Choroid plexus epithelial cell (primary cell): Measurements from ENCODE around the gene PRKG1.

ENCODE experiments used
- DNase-seq: peaks from one replicate; pipeline ENCODE4 v3.0.0-alpha.2; 2010; ENCODE audit warnings: low read depth
- H3K4me3 ChIP-seq: 2 replicates; pipeline ENCODE4 v1.5.1; 2011; ENCODE audit warnings: low read depth, mild to moderate bottlenecking, control low read depth, low read length, moderate library complexity
- TF ChIP-seq, protein P1 (sequence below): conservative IDR thresholded peaks from 2 replicates; pipeline ENCODE4 v1.5.1; 2011; ENCODE audit warnings: low read depth, mild to moderate bottlenecking, control low read depth, inconsistent platforms, low read length, moderate library complexity

PRKG1 gene

DNA sequence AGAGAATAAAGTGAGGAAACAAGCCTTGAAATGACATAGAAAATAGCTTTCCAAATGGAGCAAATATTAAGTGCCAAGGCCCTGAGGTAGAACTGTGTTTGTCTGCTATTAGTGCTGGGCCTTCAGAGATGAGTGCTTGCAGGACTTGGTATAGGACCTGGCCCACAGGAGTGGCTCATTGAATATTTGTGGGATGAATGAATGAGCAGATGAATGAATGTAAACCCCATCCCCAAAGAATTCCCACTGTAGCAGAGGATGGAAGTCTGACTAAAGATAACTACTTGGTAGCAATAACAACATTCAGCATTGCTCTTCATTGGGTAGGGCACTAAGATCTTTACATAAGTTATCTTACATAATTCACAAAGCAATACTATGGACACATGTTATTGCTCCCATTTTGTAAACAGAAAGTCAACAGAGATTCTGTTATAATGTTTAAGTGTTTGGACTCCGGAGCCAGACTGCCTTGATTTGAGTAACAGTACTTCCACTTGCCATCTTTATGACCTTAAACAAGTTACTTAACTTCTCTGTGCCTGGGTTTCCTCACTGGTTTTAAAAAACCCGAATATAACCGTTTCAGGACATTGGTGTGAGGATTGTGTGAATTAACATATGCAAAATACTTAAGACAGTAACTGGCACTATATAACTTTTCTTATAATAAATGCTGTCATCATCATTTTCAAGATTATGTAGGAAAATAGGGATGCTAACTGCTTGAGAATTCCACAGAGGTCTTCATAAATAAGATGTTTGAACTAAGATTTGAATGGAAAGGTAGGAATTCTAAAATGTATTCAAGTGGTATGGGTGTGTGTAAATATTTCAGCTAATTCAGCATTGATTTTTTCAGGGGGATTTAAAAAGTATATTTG lies 141.9 kb downstream of the PRKG1 start:
- TF ChIP-seq, protein P1, sequence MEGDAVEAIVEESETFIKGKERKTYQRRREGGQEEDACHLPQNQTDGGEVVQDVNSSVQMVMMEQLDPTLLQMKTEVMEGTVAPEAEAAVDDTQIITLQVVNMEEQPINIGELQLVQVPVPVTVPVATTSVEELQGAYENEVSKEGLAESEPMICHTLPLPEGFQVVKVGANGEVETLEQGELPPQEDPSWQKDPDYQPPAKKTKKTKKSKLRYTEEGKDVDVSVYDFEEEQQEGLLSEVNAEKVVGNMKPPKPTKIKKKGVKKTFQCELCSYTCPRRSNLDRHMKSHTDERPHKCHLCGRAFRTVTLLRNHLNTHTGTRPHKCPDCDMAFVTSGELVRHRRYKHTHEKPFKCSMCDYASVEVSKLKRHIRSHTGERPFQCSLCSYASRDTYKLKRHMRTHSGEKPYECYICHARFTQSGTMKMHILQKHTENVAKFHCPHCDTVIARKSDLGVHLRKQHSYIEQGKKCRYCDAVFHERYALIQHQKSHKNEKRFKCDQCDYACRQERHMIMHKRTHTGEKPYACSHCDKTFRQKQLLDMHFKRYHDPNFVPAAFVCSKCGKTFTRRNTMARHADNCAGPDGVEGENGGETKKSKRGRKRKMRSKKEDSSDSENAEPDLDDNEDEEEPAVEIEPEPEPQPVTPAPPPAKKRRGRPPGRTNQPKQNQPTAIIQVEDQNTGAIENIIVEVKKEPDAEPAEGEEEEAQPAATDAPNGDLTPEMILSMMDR = no peak
- no peak for DNase-seq
- H3K4me3 ChIP-seq = no peak overlapping the region

DNA sequence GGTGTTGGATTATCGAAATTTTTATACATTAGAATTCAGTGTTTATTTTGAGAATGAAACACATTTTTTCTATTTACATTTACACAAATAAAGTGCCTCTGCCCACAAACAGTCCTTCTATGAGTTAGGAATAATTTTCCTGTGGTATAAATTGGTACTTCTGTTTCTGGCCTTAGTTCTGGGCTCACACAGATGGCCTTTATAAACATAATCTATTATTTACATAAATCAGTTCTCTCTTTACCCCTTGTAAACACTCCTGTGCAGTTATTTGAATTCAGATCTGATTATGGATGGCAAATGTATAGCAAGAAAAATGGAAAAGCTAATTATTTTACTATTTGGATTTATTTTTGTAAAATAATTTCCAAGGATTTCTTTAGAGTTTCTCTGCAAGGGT lies 143.2 kb downstream of the PRKG1 start:
- H3K4me3 ChIP-seq = no peak overlapping the region
- no peak for DNase-seq
- TF ChIP-seq, protein P1 = no peak

DNA sequence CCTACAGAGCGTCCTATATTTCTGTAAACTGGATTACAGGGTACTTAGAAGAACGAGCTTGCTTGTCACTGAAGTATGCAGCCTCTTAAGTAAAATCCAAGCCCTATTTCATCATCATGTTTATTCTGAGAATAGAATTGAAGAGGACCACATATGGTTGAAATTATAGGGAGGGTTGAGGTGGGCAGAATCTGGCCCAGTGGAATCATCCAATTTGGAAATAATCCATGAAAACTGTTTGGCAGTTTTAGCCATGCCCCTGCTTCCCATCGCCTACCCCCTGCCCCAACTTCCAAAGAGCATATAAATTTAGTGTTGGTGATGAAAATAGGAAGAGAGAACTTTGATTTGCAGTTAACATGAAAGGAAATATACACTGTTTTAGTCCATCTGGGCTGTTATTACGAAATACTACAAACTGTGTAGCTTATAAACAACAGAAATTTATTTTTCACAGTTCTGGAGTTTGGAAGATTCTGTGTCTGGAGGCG lies 150.4 kb downstream of the PRKG1 start:
- H3K4me3 ChIP-seq = no peak overlapping the region
- TF ChIP-seq, protein P1 = no peak
- peak; percentile 77 for DNase-seq

DNA sequence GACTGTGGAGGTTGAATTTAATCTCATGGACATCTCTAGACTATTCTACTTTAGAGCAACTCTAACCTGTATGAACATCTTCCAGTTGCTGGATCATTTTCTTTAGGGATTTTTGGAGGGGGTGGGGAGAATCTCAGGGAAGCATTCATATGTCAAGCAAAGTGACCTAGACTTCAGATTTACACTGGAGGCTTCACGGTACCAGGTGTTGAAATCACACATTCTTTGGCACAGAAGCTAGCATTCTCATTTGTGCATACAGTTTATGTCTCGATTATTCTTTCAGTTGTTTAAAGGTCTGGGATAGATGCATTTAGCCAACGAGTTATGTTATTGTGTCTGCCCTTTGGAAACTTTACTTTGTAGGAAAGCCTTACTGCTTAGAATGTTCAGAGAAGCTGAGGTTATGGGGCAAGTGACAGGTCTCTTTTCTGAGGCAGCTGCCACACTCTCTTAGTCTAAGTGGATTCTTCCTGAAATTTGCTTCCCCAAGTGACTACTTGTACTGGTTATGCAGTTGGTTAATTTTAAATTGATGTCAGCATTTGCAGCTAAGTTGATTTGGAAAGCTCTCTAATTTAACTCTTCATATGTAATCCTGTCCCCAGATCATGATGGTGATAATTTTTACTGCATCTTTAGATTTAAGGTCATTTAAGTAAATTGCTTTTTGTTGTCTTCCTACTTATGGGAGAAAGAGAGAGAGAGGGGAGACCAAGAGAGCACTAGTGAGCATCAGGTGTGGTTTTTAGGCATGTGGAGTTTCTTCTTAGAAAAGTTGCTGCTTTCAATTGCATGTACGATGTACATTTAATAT lies 153.8 kb downstream of the PRKG1 start:
- no peak overlapping the region for H3K4me3 ChIP-seq
- TF ChIP-seq, protein P1 = no peak
- peak; percentile 17 for DNase-seq

DNA sequence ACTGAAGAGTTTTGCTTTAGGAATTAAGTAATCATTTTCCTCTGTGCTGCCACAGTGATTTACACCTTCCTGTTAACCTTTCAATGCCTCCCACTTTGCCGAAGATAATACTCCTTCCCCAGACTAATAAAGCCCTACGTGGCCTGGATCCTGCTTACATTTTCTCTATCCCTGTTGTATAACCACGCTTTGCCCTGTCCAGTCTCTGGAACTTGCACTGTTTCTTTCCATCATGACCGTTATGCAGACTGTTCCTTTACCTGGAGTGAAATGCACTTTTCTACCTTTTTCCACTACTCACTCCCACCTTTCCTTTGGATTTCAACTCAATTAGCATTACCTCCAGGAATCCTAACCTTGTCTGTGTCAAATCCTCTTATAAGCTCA lies 154.4 kb downstream of the PRKG1 start:
- no peak overlapping the region for H3K4me3 ChIP-seq
- DNase-seq = no peak
- TF ChIP-seq, protein P1 = no peak

DNA sequence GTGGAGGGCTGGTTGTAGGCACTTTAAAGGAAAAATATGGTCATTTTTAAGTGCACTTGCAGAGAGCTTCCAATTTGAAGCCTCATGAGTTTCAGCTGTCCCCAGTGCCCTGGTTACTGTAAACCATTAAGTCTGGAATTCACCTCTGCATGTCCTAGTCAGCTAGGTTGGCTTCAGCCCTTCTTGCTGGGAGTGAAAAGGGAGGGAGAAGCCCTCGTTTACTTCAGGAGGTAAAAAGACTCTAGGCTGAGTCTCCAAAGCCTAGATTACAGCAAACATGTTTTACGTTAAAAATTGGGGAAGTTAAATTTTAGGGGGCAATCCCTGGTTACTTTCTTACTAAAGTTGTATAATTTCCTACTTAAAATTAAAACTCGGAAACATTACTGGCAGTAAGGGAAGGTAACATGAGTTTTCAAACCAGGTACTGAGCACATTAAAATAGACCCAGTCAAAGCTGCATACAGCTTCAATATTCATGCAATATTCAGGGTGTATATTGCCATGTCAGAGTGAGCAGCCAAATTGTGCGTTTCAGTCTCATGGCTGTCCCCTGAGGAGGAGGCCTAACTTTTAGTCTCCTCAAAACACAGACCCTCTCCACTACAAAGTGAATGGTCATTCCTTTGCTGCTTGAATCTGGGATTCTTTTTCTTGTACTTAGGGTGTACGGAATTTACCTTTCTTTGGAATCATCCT lies 156.7 kb downstream of the PRKG1 start:
- DNase-seq = no peak
- TF ChIP-seq, protein P1 = no peak
- H3K4me3 ChIP-seq = no peak overlapping the region
